Activated naive CD4-positive, alpha-beta T cell treated with anti-CD3 and anti-CD28 coated beads, Interleukin-2, amount 50 U/mL, for 16 hours (primary cell): ENCODE measurements around the gene ZCCHC24.
"Not testable (repeated sequence)": the region's sequence is repeated elsewhere in the genome, so short reads cannot be mapped to it uniquely, and the experiment has no call there.

Experiments
- DNase-seq: peaks from one replicate; pipeline ENCODE4 v3.0.0-alpha.2; 2020

Gene ZCCHC24

GRCh38 chr10:79340646-79341244, 104.7 kb downstream of the ZCCHC24 start:
- no peak for DNase-seq

DNA sequence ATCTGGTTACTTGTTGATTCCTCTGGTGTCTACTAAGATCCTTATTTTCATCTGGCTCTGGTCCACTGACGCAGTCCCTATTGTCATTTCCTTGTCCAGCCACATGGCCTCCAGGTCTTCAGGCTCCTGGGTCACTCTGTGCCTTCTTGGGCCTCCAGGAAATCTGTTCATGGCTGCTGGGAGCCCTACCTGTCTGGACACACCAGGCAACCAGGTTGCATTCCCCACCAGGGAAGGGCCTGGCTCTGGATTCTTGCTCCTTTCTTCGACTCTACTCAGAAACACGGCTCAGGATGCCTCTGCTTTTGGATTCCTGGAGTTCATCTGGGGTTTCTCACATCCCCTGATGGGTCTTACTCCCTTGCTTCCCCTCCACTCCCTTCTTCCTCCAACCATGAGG, 106.2 kb downstream of the ZCCHC24 start:
- DNase-seq = no peak

DNA sequence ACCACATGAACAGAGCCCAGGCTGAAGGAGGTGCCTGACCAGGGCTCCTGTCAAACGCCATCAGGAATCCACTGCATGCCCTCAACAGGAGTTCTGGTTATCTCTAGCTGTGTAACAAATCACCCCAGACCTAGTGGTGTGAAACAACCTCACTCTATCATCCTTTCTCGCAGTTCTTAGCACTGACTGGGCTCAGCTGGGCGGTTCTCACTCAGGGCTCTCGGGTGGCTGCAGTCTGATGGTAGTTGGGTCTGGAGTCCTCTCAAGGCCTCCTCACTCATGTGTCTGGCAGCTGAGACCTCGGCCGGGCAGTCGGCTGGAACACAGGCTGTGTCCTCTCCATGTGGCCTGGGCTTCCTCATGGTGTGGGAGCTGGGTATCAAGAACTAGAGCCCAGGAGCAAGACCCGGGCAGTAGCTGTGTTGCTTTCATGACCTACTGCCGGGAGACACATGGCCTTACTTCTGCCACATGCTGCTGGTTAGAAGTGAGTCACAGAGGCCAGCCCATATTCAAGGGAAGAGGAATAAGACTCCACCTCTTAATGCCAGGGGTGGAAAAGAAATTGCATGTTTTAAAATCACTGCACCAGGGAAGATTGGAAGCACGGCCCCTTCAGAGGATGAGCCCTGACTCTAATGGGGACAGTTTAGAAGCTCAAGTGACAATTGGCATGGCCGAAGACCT, 107.5 kb downstream of the ZCCHC24 start:
- DNase-seq = not testable (repeated sequence)

DNA sequence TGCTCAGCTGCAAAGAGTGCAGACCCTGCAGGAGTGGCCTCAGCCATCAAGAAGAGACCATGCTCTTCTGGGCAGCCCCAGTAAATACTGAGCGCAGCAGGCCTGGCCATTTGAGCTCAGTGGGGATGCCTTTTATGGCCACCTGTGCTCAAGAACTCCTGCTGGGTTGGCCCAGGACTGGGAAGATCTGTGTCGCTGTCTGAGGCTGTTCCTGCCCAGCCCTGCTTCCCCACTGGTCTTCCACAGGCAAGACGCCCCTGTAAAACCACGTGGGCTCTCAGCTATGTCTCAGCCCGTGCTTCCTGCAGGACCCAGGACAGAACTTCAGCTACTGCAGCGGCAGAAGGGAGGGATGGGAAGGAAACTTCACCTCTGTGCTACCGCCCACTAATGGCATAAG, 108.7 kb downstream of the ZCCHC24 start:
- DNase-seq = no peak

GRCh38 chr10:79336276-79336675, 109.1 kb downstream of the ZCCHC24 start:
- DNase-seq = no peak

DNA sequence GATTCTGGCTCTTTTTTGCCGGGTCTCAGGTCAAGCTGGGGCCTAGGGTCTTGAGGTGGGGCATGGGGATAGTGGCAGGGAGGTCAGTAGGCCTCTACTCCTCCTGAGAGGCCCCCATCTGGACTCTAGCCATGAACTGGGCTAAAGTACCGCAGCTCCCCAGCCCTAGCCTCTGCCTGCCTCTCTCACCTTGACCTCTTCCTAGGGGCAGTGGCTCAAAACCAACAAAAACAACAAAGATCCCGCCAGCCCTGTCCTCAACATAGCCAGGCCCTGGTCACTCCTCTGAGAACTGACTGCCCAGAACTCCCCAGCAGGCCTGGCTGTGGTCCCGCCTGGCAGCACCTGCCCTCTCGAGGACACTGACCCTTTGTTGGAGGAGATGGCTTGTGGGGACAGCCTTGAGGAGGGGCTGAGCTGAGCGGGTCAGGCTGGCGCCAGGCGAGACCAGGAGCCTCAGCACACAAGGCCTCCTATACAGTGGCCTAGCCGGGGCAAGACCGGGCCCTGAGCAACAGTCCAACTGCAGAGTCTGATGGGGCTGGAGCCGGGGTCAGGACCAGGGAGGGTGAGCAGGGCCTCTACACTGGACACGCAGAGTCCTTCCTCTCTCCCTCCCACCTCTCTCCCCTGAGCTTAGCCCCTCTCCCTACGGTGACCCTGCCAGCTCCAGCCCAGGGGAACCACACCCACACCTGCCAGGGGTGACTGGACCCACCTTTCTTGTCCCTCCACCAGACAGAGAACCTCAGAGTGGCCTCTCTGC, 109.8 kb downstream of the ZCCHC24 start:
- DNase-seq = no peak

DNA sequence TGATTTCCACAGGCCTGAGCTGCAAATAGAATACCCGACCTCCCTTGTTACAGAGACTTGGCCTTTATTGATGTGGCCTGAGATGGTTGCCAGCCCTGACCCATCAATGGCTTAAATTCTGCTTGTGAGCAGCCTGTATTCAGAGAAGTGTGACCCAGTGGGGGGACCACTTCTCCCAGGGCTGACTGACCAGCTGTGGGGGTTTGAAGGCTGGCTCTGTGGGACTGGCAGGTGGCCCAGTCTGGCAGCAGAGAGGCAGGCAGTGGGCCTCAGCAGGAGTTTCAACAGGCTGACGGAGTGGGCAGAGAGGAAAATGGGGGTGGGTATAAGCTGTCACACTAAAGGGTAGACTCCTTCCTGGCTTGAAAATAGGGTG, 110.3 kb downstream of the ZCCHC24 start:
- no peak for DNase-seq

- DNase-seq = no peak
Observed at GRCh38 chr10:79334573-79334972, 110.9 kb downstream of the ZCCHC24 start.

- no peak for DNase-seq
Observed at GRCh38 chr10:79333513-79333912, 111.9 kb downstream of the ZCCHC24 start.

DNA sequence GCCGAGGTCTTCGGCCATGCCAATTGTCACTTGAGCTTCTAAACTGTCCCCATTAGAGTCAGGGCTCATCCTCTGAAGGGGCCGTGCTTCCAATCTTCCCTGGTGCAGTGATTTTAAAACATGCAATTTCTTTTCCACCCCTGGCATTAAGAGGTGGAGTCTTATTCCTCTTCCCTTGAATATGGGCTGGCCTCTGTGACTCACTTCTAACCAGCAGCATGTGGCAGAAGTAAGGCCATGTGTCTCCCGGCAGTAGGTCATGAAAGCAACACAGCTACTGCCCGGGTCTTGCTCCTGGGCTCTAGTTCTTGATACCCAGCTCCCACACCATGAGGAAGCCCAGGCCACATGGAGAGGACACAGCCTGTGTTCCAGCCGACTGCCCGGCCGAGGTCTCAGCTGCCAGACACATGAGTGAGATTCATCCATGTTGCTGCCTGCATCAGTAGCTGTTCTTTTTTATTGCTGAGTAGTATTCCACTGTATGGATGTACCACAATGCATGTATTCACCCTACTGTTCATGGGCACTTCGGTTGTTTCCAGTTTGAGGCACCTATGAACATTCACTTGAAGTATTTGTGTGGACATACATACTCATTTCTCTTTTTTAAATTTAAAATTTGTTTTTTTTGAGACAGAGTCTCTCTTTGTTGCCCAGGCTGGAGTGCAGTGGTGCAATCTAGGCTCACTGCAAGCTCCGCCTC, 112.7 kb downstream of the ZCCHC24 start:
- not testable (repeated sequence) for DNase-seq
